OCI-LY7 (cell line): ENCODE measurements around the gene CMIP.

ENCODE experiments used
- EZH2phosphoT487 ChIP-seq: fragments of 200-600 bp; sonication (generic); IDR thresholded peaks from 2 replicates; pipeline ENCODE4 v1.6.1; 2018; ENCODE audit warnings: low read depth, borderline replicate concordance, mild to moderate bottlenecking, mixed run types, antibody characterized with exemption, low read length, moderate library complexity, mixed read lengths
- TF ChIP-seq, protein P1 (sequence below): fragments of 200-600 bp; sonication (generic); conservative IDR thresholded peaks from 2 replicates; pipeline ENCODE4 v1.5.1; 2014; ENCODE audit warnings: mild to moderate bottlenecking, antibody characterized with exemption, low read length, moderate library complexity, mixed read lengths

DNA sequence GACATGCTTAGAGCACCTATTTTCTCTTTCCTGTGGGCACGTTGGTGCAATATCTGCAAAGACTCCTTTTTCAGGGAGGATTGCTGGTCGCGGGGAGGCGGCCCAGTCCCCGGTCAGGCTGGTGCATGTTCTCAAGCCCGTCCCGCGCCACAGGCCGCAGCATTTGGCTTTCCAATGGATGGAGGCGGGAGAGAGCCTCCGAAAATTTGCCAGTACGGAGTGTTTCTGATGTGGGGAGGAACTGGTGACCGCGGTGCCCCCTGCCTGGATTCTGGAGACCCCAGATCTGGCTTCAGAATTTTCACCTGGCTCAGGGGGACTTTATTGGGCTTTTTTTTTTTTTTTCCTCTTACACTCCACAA lies 2.3 kb downstream of the CMIP start:
- TF ChIP-seq, protein P1, sequence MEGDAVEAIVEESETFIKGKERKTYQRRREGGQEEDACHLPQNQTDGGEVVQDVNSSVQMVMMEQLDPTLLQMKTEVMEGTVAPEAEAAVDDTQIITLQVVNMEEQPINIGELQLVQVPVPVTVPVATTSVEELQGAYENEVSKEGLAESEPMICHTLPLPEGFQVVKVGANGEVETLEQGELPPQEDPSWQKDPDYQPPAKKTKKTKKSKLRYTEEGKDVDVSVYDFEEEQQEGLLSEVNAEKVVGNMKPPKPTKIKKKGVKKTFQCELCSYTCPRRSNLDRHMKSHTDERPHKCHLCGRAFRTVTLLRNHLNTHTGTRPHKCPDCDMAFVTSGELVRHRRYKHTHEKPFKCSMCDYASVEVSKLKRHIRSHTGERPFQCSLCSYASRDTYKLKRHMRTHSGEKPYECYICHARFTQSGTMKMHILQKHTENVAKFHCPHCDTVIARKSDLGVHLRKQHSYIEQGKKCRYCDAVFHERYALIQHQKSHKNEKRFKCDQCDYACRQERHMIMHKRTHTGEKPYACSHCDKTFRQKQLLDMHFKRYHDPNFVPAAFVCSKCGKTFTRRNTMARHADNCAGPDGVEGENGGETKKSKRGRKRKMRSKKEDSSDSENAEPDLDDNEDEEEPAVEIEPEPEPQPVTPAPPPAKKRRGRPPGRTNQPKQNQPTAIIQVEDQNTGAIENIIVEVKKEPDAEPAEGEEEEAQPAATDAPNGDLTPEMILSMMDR: no peak
- no peak for TF ChIP-seq EZH2phosphoT487
